Measurements from ENCODE around the gene GPAT2.
"Not testable (repeated sequence)": the region's sequence is repeated elsewhere in the genome, so short reads cannot be mapped to it uniquely, and the experiment has no call there.

GPAT2 gene

GRCh38 chr2:96066511-96066910 is 31.8 kb upstream of the GPAT2 start:
- not testable (repeated sequence) for DNase-seq

DNA sequence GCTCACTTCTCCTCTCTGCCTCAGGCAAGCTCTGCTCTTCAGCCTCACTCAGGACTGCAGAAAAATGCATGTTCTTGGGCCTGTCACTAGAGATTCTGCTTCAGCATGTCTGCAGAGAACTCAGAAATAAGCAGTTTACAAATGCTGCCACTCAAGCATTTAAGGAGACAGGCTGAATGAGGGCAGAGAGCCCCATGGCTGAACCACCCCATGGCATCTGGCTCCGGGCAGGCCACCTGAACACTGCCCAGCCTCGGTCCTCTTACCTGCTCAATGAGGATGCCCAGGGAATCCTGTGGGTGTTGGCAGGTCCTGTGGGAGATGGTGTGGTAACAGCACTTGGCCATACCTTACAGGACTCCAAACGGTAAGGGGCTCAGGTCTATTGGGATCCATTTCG is 31.2 kb upstream of the GPAT2 start:
- not testable (repeated sequence) for DNase-seq

- TF ChIP-seq POLR2A (IDR thresholded peaks at IDR 0.05; ENCODE audit: low read length) (no peak), GATA1 (IDR thresholded peaks at IDR 0.05; ENCODE audit: low read depth, low read length) (no peak)
- no peak for DNase-seq
Observed at GRCh38 chr2:96065381-96065930, 30.7 kb upstream of the GPAT2 start.

DNA sequence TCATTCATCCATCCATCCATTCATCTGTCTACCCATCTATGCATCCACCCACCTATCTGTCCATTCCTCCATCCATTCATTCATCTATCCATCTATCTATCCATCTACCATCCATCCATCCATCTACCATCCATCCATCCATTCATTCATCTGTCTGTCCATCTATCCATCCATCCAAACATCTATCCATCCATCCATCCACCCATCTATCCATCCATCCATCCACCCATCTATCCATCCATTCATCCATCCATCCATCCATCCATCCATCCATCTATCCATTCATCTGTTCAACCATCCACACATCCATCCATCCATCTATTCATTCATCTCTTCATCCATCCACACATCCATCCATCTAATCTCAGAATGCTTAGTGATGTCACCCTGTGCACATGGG is 30.0 kb upstream of the GPAT2 start:
- not testable (repeated sequence) for DNase-seq

GRCh38 chr2:96064047-96064675 is 29.4 kb upstream of the GPAT2 start:
- not testable (repeated sequence) for DNase-seq

DNA sequence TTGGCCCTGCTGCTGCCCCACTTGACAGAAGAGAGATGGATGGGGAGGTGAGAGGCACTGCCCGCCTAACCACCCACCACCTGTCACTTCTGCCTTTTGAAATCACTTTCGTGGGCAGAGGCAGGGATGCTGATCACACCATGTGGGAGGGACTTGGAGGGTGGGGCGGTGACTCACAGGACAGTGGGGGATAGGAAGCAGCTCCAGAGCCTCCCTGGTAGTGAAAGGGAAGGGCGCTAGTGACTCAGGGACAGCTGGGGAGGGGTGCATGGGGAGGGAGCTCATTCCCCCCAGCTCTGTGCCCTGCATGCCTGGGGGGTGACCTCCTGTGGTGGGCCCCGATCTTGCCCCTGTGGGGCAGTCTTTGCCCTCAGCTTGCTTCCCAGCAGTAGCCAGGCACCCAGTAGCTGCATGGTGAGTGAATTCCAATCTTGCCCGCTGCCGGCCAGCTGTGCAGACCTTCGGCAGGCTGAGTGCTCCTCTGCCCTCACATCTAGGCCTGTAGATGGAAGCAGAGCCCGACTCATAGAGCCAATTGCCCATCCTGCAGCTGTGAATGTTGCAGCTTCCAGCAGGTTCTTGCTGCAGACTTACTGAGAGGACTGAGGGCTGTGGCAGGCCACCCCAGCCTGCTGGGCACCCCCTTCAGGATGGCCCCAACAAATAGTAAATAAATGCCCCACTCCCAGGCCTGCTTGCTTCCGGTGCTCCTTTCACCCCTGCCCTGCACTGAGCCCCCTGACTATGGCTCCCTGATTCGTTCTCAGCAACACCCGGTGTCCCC is 28.6 kb upstream of the GPAT2 start:
- not testable (repeated sequence) for DNase-seq

DNA sequence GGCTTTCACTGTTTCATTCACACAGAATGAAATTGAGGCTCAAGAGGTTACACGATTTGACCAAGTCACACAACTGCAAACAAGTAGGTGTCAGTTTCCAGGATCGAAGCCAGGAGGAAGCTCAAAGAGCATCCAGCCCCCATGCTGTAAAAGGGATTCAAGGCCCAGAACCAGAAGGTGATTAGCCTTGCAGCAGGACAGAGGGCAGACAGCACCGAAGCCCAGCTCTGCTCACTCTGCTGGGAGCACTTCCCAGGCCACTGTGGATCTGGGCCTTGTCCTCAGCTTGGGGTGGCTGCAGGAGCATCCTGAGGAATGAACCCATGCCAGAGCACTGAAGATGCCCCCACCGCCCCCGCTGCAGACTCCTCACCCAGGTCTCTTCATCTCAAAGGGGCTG is 27.8 kb upstream of the GPAT2 start:
- not testable (repeated sequence) for DNase-seq

- not testable (repeated sequence) for DNase-seq
Observed at GRCh38 chr2:96061901-96062300, 27.2 kb upstream of the GPAT2 start.

DNA sequence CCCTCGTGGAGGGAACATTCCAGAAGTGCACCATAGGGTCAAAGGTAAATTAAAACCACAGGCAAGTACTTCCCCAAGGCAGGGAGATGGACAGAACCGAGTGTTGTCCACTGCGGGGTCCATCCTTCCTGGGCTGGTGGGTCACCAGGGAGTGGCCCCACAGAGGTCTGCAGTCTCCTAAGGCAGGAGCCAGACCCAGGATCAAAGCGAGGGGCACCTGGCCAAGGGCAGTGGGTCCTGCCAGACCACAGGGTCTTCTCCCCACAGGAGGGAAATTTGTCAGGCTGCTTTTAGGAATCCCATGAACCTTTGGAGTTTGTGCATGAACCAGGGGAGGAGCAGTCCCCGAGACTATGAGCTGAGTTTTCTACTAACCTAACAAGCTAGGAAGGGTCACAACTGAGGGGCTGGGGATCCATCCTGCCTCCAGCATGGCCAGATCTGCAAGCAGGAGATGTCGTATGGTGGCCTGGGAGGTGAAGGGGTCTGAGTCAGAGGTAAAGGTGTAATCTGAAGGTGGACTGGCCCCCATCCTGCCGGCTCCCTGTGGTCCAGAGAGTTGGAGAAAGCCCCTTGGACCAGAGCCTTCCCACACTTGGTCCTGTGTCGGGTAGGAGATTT is 26.6 kb upstream of the GPAT2 start:
- not testable (repeated sequence) for DNase-seq

- DNase-seq, result not testable (repeated sequence)
Observed at GRCh38 chr2:96060325-96060724, 25.6 kb upstream of the GPAT2 start.

DNA sequence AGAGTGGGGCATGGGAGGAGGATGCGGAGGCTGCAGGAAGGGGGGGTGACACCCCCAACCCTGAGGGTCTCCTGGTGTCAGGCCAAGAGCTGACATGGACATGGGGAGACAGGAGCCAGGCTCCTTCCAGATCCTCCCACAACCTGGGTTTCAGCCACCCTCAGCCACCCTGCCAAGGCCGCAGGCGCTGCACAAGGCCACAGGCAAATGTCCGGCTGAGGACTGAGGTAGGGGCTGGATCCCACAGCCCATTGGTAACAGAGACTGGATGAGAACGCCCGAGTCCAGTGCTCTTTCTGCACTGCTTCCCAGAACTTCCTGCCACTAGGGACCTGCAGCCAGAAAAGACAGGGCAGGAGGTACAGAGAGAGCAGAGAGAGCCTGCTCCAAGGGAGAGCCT is 24.7 kb upstream of the GPAT2 start:
- DNase-seq, result not testable (repeated sequence)

DNA sequence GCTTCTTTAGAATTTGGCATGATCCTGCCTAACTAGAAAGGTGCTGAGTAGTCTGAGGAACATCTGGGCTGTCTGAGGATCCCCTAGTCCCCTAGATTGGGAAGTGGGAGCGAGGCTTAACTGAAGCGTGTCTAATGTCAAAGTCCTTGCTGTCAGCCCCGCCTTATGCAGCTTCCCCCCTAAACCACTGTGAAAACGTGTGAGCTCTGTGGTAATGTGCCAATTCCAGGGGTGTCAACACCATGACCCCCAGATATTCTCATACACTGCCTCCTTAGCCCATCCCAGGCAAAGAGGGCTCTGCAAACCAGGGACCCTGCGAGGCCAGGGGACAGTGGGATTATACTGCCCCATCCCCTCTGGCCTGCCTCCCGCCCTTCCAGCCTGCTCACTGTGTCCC is 21.1 kb upstream of the GPAT2 start:
- not testable (repeated sequence) for DNase-seq

DNA sequence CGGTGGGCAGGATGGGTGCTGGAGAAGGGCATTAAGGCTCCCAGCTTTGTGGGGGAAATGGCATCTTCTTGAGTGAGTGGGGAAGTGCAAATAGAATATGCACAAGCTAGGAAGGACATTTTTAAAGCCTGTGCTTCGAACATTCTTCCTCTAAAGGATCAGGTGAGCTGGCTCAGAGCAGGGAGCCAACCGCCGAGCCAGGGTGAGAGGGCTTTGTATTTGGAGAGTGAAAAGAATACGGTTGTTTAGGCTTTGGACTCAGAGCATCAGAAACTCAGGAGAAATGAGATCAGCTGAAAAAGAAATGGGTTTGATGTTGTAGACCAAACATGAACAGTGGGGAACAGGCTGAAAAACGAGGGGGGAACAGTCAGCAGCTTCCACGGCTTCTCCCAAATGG is 19.8 kb upstream of the GPAT2 start:
- not testable (repeated sequence) for DNase-seq

GRCh38 chr2:96053385-96053784 is 18.7 kb upstream of the GPAT2 start:
- DNase-seq, result not testable (repeated sequence)

DNA sequence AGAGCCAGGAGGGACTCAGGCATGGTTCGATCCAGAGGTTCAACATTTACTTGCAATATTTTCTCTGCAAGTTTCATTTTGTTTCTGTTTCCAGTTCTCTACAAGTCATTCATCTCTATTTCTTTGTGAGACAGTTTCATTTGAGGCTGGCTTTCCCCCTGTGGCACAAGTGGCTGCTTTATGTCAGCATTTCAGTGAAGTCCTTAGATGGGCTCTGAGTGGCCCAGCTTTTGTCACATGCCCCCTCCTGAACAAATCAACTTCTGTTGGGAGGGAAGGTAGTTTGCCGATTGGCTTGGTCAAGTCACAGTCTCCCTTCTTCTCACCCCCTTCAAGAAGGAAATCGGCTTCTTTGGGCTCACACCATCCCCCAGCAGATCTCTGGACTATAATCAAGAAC is 17.9 kb upstream of the GPAT2 start:
- not testable (repeated sequence) for DNase-seq

DNA sequence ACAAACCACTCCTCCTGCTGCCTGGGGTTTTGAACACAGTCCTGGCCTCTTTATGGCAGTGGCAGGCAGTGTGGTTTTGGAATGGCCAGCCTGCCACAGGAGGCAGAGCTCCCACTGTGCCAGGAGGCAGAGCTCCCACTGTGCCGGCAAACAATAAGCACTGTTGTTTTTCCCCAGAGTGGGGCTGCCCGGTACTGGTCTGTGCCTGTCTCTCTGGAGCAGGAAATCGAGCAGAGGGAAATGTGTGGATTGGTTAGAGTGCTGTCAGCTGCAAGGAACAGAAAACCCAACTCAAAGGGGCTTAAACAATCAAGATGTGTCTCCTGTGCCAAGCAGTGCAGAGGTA is 15.2 kb upstream of the GPAT2 start:
- not testable (repeated sequence) for DNase-seq

- DNase-seq, result not testable (repeated sequence)
Observed at GRCh38 chr2:96049049-96049916, 14.6 kb upstream of the GPAT2 start.

DNA sequence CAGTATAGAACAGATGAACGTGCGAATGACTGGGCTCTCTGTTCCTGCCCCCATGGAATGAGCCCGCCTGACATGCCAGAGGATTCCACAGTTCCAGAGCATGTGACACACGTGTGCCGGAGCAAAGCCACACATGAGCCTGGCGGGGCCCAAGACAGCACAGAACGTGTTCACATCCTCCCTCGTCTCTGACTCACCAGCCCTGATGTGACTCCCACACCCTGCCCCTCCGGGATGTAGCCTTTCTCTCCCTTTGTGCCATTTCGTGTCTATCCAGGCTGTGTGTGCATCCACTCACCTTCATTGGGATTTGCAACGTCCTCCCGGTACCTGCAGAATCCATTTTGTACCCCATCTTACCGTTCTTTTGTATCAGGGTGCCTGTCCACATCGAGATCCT is 838 bp upstream of the GPAT2 start:
- not testable (repeated sequence) for DNase-seq

DNA sequence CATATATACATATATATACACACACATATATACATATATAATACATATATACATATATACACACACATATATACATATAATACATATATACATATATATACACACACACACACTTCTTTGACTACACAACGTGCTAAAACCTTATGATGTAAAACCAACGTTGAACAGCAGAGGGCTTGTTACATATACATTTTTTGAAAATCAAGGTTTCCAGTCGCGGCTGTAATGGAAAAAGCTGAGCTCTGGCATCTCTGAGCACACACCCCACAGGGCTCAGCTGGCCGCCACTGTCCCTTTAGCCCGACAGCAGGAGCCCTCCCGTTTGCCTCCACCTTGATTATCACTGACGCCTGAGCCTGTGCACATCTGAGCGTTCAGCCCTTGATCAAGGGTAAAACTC is 719 bp downstream of the GPAT2 start:
- not testable (repeated sequence) for DNase-seq

DNA sequence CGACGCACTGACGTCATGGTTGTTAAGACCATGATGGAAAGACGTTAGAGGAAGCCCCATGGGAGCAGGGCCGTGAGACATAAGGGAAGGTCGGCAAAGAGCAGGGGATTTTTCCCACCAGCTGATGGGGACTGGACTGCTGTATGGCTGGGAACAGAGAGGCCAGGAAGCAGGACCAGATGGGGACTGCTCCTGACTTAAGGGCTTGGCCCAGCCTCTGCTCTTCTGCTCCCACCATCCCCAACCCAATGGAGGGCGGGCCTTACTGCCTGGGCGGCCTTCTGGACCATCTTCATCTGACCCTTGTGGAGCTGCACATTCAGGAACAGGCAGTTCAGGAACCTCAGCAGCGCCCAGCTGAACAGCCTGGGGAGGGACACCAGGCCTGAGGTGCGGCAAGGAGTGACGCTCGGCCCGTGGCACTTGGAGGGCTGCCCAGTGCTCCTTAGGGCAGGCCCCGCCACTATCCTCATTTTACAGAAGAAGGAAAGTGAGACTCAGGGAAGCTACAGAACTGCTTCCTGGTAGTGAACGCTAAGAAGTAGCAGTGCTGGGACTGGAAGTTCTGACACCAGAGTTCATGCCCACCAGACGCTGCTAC is 6.9 kb downstream of the GPAT2 start:
- not testable (repeated sequence) for DNase-seq

DNA sequence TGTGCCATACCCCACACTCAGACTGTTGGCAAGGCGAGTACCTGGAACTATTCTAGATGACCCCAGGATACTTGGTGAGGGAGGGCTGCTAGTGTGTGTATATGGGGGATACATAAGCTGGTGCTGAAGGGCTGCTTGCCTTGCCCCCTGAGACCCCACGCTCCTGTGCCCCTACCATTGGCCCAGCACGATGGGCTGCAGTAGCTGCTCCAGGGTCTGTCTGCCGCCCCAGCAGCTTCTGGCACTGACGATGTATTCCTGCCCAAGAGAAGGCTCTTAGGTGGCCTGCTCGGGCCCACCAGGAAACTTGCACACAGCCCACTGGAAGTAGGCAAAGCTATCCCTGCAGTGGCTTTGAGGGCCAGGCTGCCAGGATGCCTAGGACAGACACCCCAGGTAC is 9.0 kb downstream of the GPAT2 start:
- not testable (repeated sequence) for DNase-seq

All from erythroblast (primary cell).